DOHH2 (cell line): ENCODE data around the gene ZNF778.

Experiments used
- EZH2phosphoT487 ChIP-seq: fragments of 200-600 bp; sonication (generic); IDR thresholded peaks from 2 replicates; pipeline ENCODE4 v1.6.1; 2017; ENCODE audit warnings: borderline replicate concordance, mild to moderate bottlenecking, antibody characterized with exemption, low read length, moderate library complexity, mixed read lengths
- TF ChIP-seq, protein P1 (sequence below): fragments of 200-600 bp; sonication (generic); IDR thresholded peaks from one replicate; pipeline ENCODE4 v1.5.1; 2014; ENCODE audit warnings: antibody characterized with exemption, mild to moderate bottlenecking, low read depth, low read length; ENCODE audit not compliant: poor library complexity, severe bottlenecking

DNA sequence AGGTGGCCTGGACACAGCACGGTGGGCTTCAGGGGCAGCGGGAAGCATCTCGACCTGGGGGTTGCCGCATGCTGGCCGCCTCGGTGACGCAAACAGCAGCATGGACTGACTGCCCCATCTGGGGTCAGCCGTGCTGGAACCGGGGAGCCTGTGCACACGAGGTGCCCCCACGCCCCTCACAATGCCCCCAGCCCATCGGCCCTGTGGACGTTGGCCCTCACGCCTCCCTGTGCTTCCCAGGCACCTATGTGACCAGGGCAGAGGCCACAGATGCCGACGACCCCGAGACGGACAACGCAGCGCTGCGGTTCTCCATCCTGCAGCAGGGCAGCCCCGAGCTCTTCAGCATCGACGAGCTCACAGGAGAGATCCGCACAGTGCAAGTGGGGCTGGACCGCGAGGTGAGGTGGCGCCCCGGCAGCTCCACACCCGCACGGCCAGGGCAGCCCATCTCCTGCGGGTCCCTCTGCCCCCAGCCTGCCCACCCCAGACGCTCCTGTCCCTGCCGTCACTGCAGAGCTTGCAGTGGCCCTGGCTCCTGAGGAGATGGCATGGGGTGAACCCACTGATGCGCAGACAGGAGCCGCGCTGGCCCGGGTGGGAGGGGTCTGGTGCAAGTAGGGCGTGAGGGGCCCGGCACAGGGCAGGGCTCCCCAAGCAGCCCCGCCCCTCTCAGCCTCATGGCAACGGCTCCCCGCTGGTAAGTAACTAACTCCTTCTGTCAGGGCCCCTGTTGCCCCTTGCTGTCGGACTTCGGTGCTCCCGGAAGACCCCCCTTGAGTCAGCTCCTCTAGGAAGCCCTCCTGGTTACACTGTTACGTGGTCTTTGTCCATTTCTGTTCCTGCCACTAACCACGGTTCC, 32.3 kb upstream of the ZNF778 start:
- TF ChIP-seq, protein P1, sequence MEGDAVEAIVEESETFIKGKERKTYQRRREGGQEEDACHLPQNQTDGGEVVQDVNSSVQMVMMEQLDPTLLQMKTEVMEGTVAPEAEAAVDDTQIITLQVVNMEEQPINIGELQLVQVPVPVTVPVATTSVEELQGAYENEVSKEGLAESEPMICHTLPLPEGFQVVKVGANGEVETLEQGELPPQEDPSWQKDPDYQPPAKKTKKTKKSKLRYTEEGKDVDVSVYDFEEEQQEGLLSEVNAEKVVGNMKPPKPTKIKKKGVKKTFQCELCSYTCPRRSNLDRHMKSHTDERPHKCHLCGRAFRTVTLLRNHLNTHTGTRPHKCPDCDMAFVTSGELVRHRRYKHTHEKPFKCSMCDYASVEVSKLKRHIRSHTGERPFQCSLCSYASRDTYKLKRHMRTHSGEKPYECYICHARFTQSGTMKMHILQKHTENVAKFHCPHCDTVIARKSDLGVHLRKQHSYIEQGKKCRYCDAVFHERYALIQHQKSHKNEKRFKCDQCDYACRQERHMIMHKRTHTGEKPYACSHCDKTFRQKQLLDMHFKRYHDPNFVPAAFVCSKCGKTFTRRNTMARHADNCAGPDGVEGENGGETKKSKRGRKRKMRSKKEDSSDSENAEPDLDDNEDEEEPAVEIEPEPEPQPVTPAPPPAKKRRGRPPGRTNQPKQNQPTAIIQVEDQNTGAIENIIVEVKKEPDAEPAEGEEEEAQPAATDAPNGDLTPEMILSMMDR, result no peak
- TF ChIP-seq EZH2phosphoT487, result no peak
